Smooth muscle cell (in vitro differentiated cells): ENCODE data around the gene BICRAL. TPM values are rescaled to one million over a fixed set of nuclear protein-coding genes. Genes with fewer than 3 reads are reported as not detected.

Experiments
- DNase-seq: peaks from one replicate; lab custom pipeline; 2025; ENCODE audit not compliant: unreplicated experiment; lab: John Stamatoyannopoulos, UW
- H2AFZ ChIP-seq: fragments of 200-600 bp; sonication (generic); 2 replicates; pipeline ENCODE4 v1.6.0; 2016; ENCODE audit warnings: antibody characterized with exemption, low read depth, mild to moderate bottlenecking
- H3F3A ChIP-seq: fragments of 200-600 bp; sonication (generic); 2 replicates; pipeline ENCODE4 v1.6.0; 2017; ENCODE audit warnings: antibody characterized with exemption, low read depth
- H3K27ac ChIP-seq: fragments of 200-600 bp; sonication (generic); 2 replicates; pipeline ENCODE4 v1.5.1; 2016; ENCODE audit warnings: low read depth, mild to moderate bottlenecking
- H3K27me3 ChIP-seq: fragments of 200-600 bp; sonication (generic); 2 replicates; pipeline ENCODE4 v1.6.1; 2016; ENCODE audit warnings: low read depth, mild to moderate bottlenecking
- H3K36me3 ChIP-seq: fragments of 200-600 bp; sonication (generic); 2 replicates; pipeline ENCODE4 v1.5.1; 2016; ENCODE audit warnings: low read depth
- H3K4me1 ChIP-seq: fragments of 200-600 bp; sonication (generic); 2 replicates; pipeline ENCODE4 v1.5.1; 2016; ENCODE audit warnings: low read depth
- H3K4me2 ChIP-seq: fragments of 200-600 bp; sonication (generic); 2 replicates; pipeline ENCODE4 v1.6.0; 2016; ENCODE audit warnings: mild to moderate bottlenecking
- H3K4me3 ChIP-seq: fragments of 200-600 bp; sonication (generic); 2 replicates; pipeline ENCODE4 v1.5.1; 2016; ENCODE audit warnings: mild to moderate bottlenecking
- H3K79me2 ChIP-seq: fragments of 200-600 bp; sonication (generic); 2 replicates; pipeline ENCODE4 v1.6.0; 2016; ENCODE audit warnings: low read depth, mild to moderate bottlenecking
- H3K9ac ChIP-seq: fragments of 200-600 bp; sonication (generic); 2 replicates; pipeline ENCODE4 v1.6.0; 2016; ENCODE audit warnings: low read depth
- H3K9me3 ChIP-seq: fragments of 200-600 bp; sonication (generic); replicated peaks from 2 replicates; pipeline ENCODE4 v1.5.1; 2016; ENCODE audit warnings: low read depth
- H4K20me1 ChIP-seq: fragments of 200-600 bp; sonication (generic); 2 replicates; pipeline ENCODE4 v1.6.0; 2016; ENCODE audit warnings: low read depth
- CTCF ChIP-seq: fragments of 200-600 bp; sonication (generic); IDR thresholded peaks from 2 replicates; pipeline ENCODE4 v1.5.1; 2017; ENCODE audit warnings: borderline replicate concordance, mild to moderate bottlenecking, antibody characterized with exemption; ENCODE audit not compliant: insufficient read depth, poor library complexity, severe bottlenecking
- WGBS: methylation state at CpG from one replicate; pipeline ENCODE4 v1.1.7; 2016; ENCODE audit warnings: low lambda C conversion rate; 5-methylcytosine and 5-hydroxymethylcytosine counted together
- polyA plus RNA-seq: library from polyadenylated mRNA; unstranded; fragments of >200 nt; fragmentation: Nextera tagmentation; extraction: Ambion mirVana; gene quantifications from 2 replicates; pipeline ENCODE4 v1.2.1, GENCODE V29; 2016
- total RNA-seq: library from RNA; depleted of rRNA; stranded (reverse); fragments of >200 nt; gene quantifications from 2 replicates; pipeline ENCODE4 v1.2.3, GENCODE V29; 2014

Gene BICRAL
- total and polyA plus RNA-seq, 2 experiments from 2014 or later = 1.4 to 7.9 TPM

GRCh38 chr6:42788671-42789070 is 6.8 kb downstream of the BICRAL start:
- no peaks in the 10 kb centered on the region for H3K36me3 ChIP-seq
- H3F3A ChIP-seq = no peaks in the 10 kb centered on the region
- H3K4me2 ChIP-seq = no peak overlapping the region
- H3K9me3 ChIP-seq = no peaks in the 10 kb centered on the region
- H3K4me1 ChIP-seq = peaks cover 15% of the 10 kb centered on the region
- 85% methylated on average over 4 of the region's 4 CpGs for WGBS
- no peak overlapping the region for H3K27ac ChIP-seq
- no peak overlapping the region for H3K4me3 ChIP-seq
- H3K79me2 ChIP-seq = peaks cover 46% of the 10 kb centered on the region
- H3K27me3 ChIP-seq = no peaks in the 10 kb centered on the region
- no peak for TF ChIP-seq CTCF
- H3K9ac ChIP-seq = no peak overlapping the region
- DNase-seq = no peak
- H2AFZ ChIP-seq = no peak overlapping the region
- H4K20me1 ChIP-seq = peaks cover 23% of the 10 kb centered on the region

GRCh38 chr6:42790549-42791181 is 8.8 kb downstream of the BICRAL start:
- H3F3A ChIP-seq = no peaks in the 10 kb centered on the region
- H4K20me1 ChIP-seq = peaks cover 23% of the 10 kb centered on the region
- H3K27me3 ChIP-seq = no peaks in the 10 kb centered on the region
- H3K4me2 ChIP-seq = no peak overlapping the region
- H3K4me3 ChIP-seq = no peak overlapping the region
- no peaks in the 10 kb centered on the region for H3K36me3 ChIP-seq
- 66% methylated on average over 5 of the region's 5 CpGs for whole genome bisulfite sequencing
- no peak for DNase-seq
- H3K9ac ChIP-seq = no peak overlapping the region
- peak overlapping the region; percentile 30 for H3K27ac ChIP-seq
- H3K4me1 ChIP-seq = peaks cover 4% of the 10 kb centered on the region
- H3K9me3 ChIP-seq = no peaks in the 10 kb centered on the region
- TF ChIP-seq CTCF = no peak
- H2AFZ ChIP-seq = no peak overlapping the region
- H3K79me2 ChIP-seq = peaks cover 27% of the 10 kb centered on the region

GRCh38 chr6:42791706-42792320 is 10.0 kb downstream of the BICRAL start:
- H3K9me3 ChIP-seq = no peaks in the 10 kb centered on the region
- WGBS = 92% methylated on average over 3 of the region's 3 CpGs
- H3K79me2 ChIP-seq = peaks cover 17% of the 10 kb centered on the region

More at GRCh38 chr6:42791706-42792320, 10.0 kb downstream of the BICRAL start:
- no peak overlapping the region for H3K9ac ChIP-seq
- no peak for DNase-seq
- no peak overlapping the region for H2AFZ ChIP-seq
- H3K4me2 ChIP-seq = no peak overlapping the region
- H3K27ac ChIP-seq = no peak overlapping the region
- peaks cover 4% of the 10 kb centered on the region for H3K4me1 ChIP-seq
- H3F3A ChIP-seq = no peaks in the 10 kb centered on the region
- no peaks in the 10 kb centered on the region for H3K36me3 ChIP-seq
- H4K20me1 ChIP-seq = peaks cover 23% of the 10 kb centered on the region
- TF ChIP-seq CTCF = no peak
- no peaks in the 10 kb centered on the region for H3K27me3 ChIP-seq
- no peak overlapping the region for H3K4me3 ChIP-seq
